ENCODE data around the gene SOX4.

- no peak for TF ChIP-seq POLR2A (IDR thresholded peaks at IDR 0.05)
- TF ChIP-seq CTCF (IDR thresholded peaks at IDR 0.05 in 4 of 5, conservative IDR thresholded peaks at IDR 0.05 in 1 of 5): no peak
These were observed 20.7 kb downstream of the SOX4 start for GRCh38 chr6:21614226-21614625.

All from gastrocnemius medialis (tissue), 4 donors.